ENCODE results near the gene FAM83B.

GRCh38 chr6:54891536-54891935 lies 45.0 kb downstream of the FAM83B start:
- TF ChIP-seq, protein P1, sequence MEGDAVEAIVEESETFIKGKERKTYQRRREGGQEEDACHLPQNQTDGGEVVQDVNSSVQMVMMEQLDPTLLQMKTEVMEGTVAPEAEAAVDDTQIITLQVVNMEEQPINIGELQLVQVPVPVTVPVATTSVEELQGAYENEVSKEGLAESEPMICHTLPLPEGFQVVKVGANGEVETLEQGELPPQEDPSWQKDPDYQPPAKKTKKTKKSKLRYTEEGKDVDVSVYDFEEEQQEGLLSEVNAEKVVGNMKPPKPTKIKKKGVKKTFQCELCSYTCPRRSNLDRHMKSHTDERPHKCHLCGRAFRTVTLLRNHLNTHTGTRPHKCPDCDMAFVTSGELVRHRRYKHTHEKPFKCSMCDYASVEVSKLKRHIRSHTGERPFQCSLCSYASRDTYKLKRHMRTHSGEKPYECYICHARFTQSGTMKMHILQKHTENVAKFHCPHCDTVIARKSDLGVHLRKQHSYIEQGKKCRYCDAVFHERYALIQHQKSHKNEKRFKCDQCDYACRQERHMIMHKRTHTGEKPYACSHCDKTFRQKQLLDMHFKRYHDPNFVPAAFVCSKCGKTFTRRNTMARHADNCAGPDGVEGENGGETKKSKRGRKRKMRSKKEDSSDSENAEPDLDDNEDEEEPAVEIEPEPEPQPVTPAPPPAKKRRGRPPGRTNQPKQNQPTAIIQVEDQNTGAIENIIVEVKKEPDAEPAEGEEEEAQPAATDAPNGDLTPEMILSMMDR (IDR thresholded peaks at IDR 0.05), result no peak
- TF ChIP-seq JUND (IDR thresholded peaks at IDR 0.05) (no peak), POLR2AphosphoS5 (IDR thresholded peaks at IDR 0.05; ENCODE audit: low read depth, low read length) (no peak), GABPA (IDR thresholded peaks at IDR 0.05; ENCODE audit: low read depth) (no peak), MAX (IDR thresholded peaks at IDR 0.05; ENCODE audit: low read depth) (no peak), YY1 (IDR thresholded peaks at IDR 0.05; ENCODE audit: low read depth) (no peak), TAF1 (IDR thresholded peaks at IDR 0.05; ENCODE audit: borderline replicate concordance, low read depth, low read length) (no peak), RAD21 (IDR thresholded peaks at IDR 0.05; ENCODE audit: low read length) (no peak)
- TF ChIP-seq, protein P2, sequence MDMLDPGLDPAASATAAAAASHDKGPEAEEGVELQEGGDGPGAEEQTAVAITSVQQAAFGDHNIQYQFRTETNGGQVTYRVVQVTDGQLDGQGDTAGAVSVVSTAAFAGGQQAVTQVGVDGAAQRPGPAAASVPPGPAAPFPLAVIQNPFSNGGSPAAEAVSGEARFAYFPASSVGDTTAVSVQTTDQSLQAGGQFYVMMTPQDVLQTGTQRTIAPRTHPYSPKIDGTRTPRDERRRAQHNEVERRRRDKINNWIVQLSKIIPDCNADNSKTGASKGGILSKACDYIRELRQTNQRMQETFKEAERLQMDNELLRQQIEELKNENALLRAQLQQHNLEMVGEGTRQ (IDR thresholded peaks at IDR 0.05; ENCODE audit: borderline replicate concordance, low read depth, low read length), result no peak
- TF ChIP-seq, protein P3, sequence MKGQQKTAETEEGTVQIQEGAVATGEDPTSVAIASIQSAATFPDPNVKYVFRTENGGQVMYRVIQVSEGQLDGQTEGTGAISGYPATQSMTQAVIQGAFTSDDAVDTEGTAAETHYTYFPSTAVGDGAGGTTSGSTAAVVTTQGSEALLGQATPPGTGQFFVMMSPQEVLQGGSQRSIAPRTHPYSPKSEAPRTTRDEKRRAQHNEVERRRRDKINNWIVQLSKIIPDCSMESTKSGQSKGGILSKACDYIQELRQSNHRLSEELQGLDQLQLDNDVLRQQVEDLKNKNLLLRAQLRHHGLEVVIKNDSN (IDR thresholded peaks at IDR 0.05; ENCODE audit: borderline replicate concordance, low read depth), result no peak

Data from SK-N-SH (cell line).